IPS-18c (cell line): ENCODE measurements around the gene SERPINB3.
"Not testable (repeated sequence)": the region's sequence is repeated elsewhere in the genome, so short reads cannot be mapped to it uniquely, and the experiment has no call there.

Experiments
- H3K4me3 ChIP-seq: 2 replicates; pipeline ENCODE4 v1.7.0; 2013; ENCODE audit warnings: low read depth, mild to moderate bottlenecking, low read length, moderate library complexity; ENCODE audit not compliant: insufficient read depth
- H3K9me3 ChIP-seq: one replicate; pipeline ENCODE4 v1.6.1; 2013; ENCODE audit warnings: mild to moderate bottlenecking, low read length, moderate library complexity; ENCODE audit not compliant: control insufficient read depth, insufficient read depth

Gene SERPINB3

DNA sequence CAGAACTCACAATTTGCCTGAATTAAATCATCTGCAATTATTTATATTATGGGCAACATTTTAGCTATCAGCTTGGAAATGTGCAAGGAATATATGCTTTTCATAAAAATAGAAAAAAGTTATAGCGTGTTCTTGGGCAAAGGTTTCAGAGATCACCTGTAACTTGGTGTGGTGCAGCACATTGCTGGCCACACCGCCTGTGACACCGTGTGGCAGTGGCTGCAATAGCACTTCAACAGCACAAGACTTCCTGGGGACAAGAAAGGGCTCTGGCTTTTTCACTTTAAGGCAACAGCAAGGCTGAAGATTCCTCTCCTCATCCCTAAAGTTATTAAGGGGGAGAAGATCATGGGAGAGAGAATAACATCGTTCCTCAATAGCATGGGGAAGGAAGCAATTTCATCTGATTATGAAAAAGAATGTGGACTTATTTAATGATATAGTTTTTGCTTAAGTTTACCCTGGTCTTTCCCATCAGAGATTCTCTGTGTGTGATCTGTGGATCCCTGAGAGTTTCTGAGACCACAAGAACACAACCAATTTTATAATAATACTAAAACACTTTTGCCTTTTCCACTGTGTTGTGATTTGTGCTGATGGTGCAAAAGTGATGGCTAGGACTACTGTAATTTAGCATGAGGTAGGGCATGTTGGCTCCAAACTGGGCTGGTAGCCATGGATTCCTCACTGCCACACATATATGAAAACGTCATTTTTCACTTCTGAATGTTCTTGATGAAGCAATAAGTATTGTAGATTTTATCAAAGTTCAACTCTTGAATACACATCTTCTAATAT, 15.0 kb upstream of the SERPINB3 start:
- no peak overlapping the region for H3K4me3 ChIP-seq
- no peaks in the 10 kb centered on the region for H3K9me3 ChIP-seq

- Histone ChIP-seq H3K4me3 (no peak overlapping the region), H3K9me3 (no peaks in the 10 kb centered on the region)
Measured at GRCh38 chr18:63664571-63664970, 2.9 kb upstream of the SERPINB3 start.

GRCh38 chr18:63658920-63659319, 2.8 kb downstream of the SERPINB3 start:
- not testable (repeated sequence) for H3K4me3 ChIP-seq, H3K9me3 ChIP-seq

- not testable (repeated sequence) for H3K4me3 ChIP-seq, H3K9me3 ChIP-seq
Measured at GRCh38 chr18:63650271-63650670, 11.4 kb downstream of the SERPINB3 start.

DNA sequence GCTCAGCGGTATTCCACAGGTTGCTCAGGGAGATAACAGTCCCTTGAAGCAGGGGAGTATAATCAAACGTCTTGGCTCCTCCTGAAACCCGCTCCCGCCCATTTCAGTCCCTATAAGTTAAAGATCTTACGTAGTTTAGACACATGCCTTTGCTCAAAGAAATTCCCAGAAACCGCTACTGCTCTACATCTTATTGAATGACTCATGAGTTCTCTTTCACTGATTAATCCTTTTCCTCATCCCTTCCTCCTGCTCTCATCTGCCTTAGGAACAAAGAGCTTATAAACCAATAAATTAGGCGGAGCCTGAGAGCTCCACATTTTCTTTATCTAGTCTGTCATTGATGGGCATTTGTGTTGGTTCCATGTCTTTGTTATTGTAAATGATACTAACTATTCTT, 13.5 kb downstream of the SERPINB3 start:
- Histone ChIP-seq H3K9me3 (no peaks in the 10 kb centered on the region), H3K4me3 (no peak overlapping the region)

DNA sequence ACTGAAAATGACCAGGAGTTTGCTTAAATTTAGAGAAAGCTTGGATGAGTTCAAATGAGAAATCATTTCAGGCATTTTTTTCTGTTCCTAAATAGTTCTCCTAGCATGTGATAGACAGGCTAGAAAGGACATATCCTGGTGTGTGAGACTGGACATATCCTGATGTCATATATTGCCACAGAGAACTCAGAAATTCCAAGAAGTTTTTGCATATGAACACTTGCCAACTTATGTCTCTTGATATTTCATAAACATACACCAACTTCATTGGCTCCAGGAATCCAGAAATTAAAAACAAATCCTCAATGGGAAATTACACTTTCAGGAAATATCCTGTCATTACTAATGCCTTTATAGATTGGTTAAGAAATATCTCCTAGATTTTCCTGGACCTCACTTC, 14.8 kb downstream of the SERPINB3 start:
- Histone ChIP-seq H3K9me3 (no peaks in the 10 kb centered on the region), H3K4me3 (no peak overlapping the region)

GRCh38 chr18:63644694-63645093, 17.0 kb downstream of the SERPINB3 start:
- not testable (repeated sequence) for H3K4me3 ChIP-seq, H3K9me3 ChIP-seq

DNA sequence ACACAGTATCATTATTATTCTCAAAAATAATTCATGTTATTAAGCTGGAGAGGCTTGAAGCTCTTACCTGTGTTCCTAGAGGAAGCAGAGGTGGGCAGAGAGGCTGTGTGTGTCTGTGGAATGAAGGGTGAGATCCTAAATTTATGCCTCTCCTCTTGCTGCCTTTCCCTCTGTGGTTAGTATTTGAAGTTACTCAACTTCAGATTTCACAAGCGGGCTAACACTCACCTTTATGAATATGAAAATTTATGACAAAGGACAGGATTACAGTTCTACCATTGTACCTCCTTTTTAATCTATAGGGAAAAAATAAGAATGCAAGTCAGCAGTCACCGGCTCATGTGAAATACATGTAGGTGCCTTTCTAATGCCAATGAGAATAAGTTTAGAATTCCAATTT, 17.6 kb downstream of the SERPINB3 start, which contains the start of gene SERPINB4:
Gene SERPINB4, minus strand, starts transcription at position 115 of the 400 bp plus-strand sequence. CDS start 679 bp downstream, outside the sequence.
- not testable (repeated sequence) for H3K9me3 ChIP-seq, H3K4me3 ChIP-seq

- H3K9me3 ChIP-seq, H3K4me3 ChIP-seq: not testable (repeated sequence)
Measured at GRCh38 chr18:63642668-63643356, 18.9 kb downstream of the SERPINB3 start.

DNA sequence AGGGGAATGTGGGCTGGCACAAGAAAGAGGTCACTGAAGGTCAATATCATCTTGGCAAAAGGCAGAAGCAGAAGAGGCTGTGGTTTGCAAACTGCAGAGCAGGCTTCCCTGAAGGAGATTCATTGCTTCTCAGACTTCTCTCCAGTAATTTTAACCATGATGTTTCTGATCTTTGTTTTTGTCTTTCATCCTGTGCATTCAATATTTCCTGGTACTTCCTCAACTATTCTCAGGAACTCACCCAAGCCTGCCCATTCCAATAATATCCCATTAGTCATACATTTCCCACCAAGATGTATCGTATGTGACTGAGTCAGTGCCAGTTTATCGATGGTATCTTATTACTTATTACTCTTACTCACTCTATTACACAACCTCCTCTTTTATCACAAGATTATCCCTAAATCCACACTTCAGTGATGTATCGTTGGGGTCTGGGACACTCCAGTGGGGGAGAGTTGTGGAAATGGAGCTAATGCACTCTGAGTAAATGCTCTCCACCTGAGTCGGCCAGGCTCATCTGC, 20.5 kb downstream of the SERPINB3 start:
- H3K4me3 ChIP-seq = not testable (repeated sequence)

DNA sequence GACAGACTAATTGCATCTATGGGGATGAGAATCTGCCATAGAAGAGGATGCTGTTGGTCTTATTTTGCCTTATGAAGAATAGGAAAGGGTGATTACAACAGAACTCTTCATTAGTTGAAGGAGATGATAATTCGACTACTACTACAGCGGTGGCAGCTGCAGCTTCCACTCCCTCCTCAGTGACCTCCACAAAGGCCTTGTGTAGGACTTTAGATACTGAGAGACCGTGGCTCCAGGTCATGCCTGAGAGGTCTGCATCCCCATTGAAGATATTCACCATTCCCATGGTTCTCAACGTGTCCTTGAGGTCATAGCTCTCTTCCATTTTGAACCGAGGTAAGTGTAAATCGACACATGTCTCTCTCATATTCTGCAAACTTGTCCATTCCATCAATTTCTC, 24.0 kb downstream of the SERPINB3 start:
- Histone ChIP-seq H3K4me3 (no peak overlapping the region), H3K9me3 (no peaks in the 10 kb centered on the region)

More for the DNA sequence above, 20.5 kb downstream of the SERPINB3 start:
- H3K9me3 ChIP-seq = not testable (repeated sequence)

GRCh38 chr18:63627819-63628218, 33.9 kb downstream of the SERPINB3 start:
- Histone ChIP-seq H3K9me3 (peaks cover 14% of the 10 kb centered on the region), H3K4me3 (no peak overlapping the region)

GRCh38 chr18:63626431-63626830, 35.3 kb downstream of the SERPINB3 start:
- Histone ChIP-seq H3K9me3 (peaks cover 14% of the 10 kb centered on the region), H3K4me3 (no peak overlapping the region; the same call in 1 of the 2 replicates)

- Histone ChIP-seq H3K9me3 (peaks cover 14% of the 10 kb centered on the region), H3K4me3 (peak overlapping the region; percentile 24; the same call in 1 of the 2 replicates)
Measured at GRCh38 chr18:63624863-63625262, 36.8 kb downstream of the SERPINB3 start.

- Histone ChIP-seq H3K4me3 (no peak overlapping the region), H3K9me3 (peaks cover 9% of the 10 kb centered on the region)
Measured at GRCh38 chr18:63619661-63620060, 42.0 kb downstream of the SERPINB3 start.

DNA sequence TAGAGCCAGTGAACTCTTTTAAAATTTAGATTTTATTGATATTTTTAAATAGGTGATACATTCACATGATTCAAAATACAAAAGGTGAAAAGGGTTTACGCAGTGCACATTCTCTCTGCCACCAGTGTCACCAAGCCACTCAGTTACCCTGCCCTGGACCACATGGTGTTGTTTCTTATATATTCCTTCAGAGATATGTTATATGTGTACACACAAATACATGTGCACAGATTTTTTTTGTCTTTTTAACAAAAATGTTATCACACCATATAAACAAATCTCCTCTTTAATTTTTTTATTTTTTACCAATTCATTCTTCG, 43.8 kb downstream of the SERPINB3 start:
- no peak overlapping the region for H3K4me3 ChIP-seq

GRCh38 chr18:63617049-63617914, 44.4 kb downstream of the SERPINB3 start:
- H3K4me3 ChIP-seq = no peak overlapping the region

More for the DNA sequence above, 43.8 kb downstream of the SERPINB3 start:
- H3K9me3 ChIP-seq = no peaks in the 10 kb centered on the region

More at GRCh38 chr18:63617049-63617914, 44.4 kb downstream of the SERPINB3 start:
- no peaks in the 10 kb centered on the region for H3K9me3 ChIP-seq
